NB4 (cell line): ENCODE data around the gene HAPLN2.

Experiments
- CTCF ChIP-seq: IDR thresholded peaks from one replicate; pipeline ENCODE4 v1.5.1; 2012; ENCODE audit warnings: low read depth, low read length
- MYC ChIP-seq: IDR thresholded peaks from 2 replicates; pipeline ENCODE4 v1.6.1; 2011; ENCODE audit warnings: low read depth, low read length
- POLR2A ChIP-seq: IDR thresholded peaks from 2 replicates; pipeline ENCODE4 v1.6.1; 2011; ENCODE audit warnings: mild to moderate bottlenecking; ENCODE audit not compliant: insufficient read length; ENCODE audit errors: extremely low read depth

GRCh38 chr1:156670359-156670758 lies 51.1 kb downstream of the HAPLN2 start:
- no peak for TF ChIP-seq CTCF
- TF ChIP-seq POLR2A = no peak
- no peak for TF ChIP-seq MYC
